G401 (cell line): ENCODE data around the gene MEPE. TPM values are rescaled to one million over a fixed set of nuclear protein-coding genes. Genes with fewer than 3 reads are reported as not detected.
A peak's percentile ranks its signal among the peaks of the same experiment; 100 is the strongest.

ENCODE experiments used
- DNase-seq: peaks from one replicate; pipeline ENCODE4 v3.0.0-alpha.2; 2015; ENCODE audit warnings: low spot score
- in situ Hi-C: cut with HindIII; loops from 2 replicates; pipeline ENCODE4 v1.10.0; 2016; ENCODE audit warnings: low sequenced_read_pairs, mixed read lengths
- total RNA-seq: library from RNA; depleted of rRNA; stranded (reverse); fragments of >200 nt; shearing (Covaris generic); gene quantifications from 2 replicates; pipeline ENCODE4 v1.2.3, GENCODE V29; 2014; rRNA removed

Gene MEPE, protein sequence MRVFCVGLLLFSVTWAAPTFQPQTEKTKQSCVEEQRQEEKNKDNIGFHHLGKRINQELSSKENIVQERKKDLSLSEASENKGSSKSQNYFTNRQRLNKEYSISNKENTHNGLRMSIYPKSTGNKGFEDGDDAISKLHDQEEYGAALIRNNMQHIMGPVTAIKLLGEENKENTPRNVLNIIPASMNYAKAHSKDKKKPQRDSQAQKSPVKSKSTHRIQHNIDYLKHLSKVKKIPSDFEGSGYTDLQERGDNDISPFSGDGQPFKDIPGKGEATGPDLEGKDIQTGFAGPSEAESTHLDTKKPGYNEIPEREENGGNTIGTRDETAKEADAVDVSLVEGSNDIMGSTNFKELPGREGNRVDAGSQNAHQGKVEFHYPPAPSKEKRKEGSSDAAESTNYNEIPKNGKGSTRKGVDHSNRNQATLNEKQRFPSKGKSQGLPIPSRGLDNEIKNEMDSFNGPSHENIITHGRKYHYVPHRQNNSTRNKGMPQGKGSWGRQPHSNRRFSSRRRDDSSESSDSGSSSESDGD
- not detected in 2 replicates for total RNA-seq

DNA sequence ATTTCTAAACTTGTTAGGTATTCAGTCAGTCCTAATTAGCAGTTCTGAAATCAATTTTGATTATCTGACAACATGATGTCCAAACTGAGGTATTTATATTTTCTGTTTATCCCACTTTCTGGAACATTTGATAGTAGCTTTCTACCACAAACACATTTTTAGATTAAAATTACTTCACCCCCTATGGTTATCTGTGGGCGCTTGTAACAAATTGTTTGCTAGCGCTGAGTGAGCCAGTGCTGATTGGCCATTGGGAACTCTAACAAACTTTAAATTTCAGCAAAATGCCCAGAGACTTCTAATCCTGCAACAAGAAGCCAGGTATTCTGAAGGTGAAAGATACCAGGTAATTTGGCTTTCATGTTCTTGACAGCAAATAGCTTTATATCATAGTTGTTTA, at the start of gene MEPE:
Gene MEPE, plus strand, starts transcription at position 301 of the 400 bp plus-strand sequence. CDS start 1,746 bp downstream, outside the sequence.
- DNase-seq = no peak
- in situ Hi-C loops = no loop called here

DNA sequence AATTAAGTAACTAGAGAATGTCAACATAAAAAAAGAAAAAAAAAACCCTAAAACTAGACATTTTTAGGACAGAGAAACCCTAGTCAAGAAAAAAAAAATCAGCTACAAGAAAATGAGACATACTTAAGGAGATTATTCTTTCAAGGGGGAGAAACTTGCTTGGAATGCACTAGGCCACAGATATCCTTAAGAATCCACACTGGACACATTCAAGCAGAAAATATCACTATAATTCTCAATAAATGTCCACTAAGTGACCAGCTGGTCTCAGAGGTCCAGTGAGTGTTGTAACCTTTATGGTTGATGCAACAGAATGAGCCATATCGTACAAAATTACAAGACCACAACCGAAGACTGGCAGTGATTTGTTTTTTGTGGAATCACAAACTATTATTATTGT, 49.0 kb upstream of the MEPE start:
- DNase-seq = no peak
- in situ Hi-C loops = no loop called here

- no peak for DNase-seq
- in situ Hi-C loops = no loop called here
Observed at GRCh38 chr4:87785731-87786509, 46.8 kb upstream of the MEPE start.

DNA sequence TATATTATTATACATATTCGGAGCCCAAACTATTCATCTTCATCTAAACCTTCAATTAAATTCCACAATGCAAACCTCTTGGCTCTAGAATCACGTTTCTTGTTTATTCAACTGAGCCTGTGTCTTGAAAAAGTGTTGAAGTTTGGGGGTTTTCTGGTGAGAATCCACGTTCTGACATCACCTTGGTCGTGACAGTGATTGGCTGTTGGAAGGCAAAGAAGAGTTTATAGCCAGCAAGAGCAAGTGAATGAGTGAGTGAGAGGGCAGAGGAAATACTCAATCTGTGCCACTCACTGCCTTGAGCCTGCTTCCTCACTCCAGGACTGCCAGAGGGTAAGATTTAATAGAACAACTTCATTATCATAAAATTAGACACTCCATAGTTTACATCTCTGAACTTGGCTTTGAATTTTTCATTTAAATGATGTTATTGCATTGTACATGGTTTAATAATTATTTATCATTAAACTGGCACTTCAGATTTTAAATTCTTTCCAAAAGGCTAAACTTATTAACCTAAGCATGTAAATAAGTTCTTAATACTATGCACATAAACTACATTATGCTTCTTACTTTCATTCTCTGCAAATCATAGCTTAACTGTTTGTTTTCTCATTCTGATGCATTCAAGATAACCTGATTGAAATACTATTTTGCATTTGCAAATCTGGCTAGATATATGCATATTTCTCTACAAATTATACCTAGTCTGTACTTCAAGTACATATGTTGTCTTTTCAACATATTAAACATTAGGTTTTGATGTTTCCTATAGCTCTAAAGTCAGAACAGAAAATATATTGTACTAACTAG, 33.3 kb upstream of the MEPE start, which contains the start of gene IBSP:
Gene IBSP, plus strand, starts transcription at position 254 of the 813 bp plus-strand sequence. CDS start 2,808 bp downstream, outside the sequence.
- DNase-seq = no peak
- in situ Hi-C loops = no loop called here

DNA sequence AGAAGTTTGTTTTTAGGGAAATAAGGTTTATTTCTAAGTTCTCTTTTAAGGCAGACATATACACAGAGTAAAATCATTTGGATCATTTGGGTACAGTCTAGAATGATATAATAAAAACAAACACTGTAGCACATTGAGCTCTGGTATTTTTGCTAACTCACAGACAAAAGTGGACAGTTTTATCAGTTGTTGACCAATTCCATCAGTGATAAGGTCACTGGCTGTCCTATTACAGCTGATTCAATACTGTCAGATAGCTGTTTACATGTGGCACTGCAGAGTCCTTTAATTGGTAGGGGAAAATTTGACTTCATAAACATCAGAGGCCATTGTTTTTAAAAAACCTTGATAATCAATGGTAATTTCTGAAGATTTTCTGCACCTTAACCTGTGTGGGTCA, 29.9 kb upstream of the MEPE start:
- peak; percentile 21 for DNase-seq
- in situ Hi-C loops = no loop called here

GRCh38 chr4:87803421-87803820, 29.3 kb upstream of the MEPE start:
- in situ Hi-C loops = no loop called here
- peak; percentile 56 for DNase-seq

DNA sequence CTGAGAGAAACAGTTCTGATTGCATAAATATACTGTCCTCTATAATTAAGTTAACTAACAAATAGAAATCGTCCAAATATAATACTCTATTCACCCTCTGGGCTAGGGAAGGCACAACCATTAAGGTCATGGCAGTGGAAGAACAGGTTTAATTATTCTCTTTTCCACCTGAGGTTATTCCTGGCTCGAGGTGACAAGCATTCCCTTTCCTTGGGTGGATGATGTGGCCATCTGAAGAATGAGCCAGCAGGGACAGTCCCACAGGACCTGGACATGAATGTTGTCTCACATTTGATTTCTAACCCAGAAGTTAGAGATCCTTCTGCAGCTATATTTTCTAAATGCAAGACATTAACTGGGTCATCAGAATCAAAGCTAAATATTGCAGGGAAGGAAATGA, 27.9 kb upstream of the MEPE start:
- peak; percentile 16 for DNase-seq
- in situ Hi-C loops = no loop called here

GRCh38 chr4:87805971-87806370, 26.8 kb upstream of the MEPE start:
- in situ Hi-C loops = no loop called here
- DNase-seq = no peak

- DNase-seq = no peak
- in situ Hi-C loops = no loop called here
Observed at GRCh38 chr4:87806520-87806919, 26.2 kb upstream of the MEPE start.

GRCh38 chr4:87807402-87807801, 25.4 kb upstream of the MEPE start:
- DNase-seq = no peak
- in situ Hi-C loops = no loop called here

GRCh38 chr4:87811977-87812376, 20.8 kb upstream of the MEPE start:
- no peak for DNase-seq
- in situ Hi-C loops = no loop called here

DNA sequence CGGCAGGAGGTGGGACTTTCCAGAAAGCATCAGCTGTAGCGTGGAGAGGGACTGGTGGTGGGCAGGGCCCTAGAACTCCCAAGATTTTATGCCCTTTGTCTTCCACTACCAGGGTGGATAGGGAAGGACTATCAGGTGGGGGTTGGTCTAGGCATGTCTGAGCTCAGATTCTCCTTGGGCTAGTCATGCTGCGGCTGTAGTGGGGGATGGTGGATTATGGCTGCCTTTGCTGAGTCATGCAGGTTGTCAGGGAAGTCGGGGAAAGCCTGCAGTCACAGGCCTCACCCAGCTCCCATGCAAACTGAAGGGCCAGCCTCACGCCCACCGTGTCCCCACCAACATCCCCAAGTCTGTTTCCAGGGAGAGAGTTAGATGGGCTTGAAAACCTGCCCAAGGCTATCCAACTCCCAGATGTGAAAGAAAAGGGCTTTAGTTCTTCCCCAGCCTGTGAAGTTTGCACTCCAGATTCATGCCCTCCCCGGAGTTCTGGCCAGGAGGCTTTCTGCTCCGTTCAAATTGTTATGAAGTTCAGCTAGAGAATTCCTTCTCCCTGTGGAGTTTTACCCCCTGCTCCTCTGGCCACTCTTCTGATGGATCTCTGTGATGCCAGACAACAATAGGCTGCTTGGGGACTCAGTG, 13.4 kb upstream of the MEPE start:
- in situ Hi-C loops = no loop called here
- DNase-seq = no peak

GRCh38 chr4:87823200-87823599, 9.6 kb upstream of the MEPE start:
- in situ Hi-C loops = no loop called here
- no peak for DNase-seq

- in situ Hi-C loops = no loop called here
- no peak for DNase-seq
Observed at GRCh38 chr4:87823724-87824123, 9.0 kb upstream of the MEPE start.

DNA sequence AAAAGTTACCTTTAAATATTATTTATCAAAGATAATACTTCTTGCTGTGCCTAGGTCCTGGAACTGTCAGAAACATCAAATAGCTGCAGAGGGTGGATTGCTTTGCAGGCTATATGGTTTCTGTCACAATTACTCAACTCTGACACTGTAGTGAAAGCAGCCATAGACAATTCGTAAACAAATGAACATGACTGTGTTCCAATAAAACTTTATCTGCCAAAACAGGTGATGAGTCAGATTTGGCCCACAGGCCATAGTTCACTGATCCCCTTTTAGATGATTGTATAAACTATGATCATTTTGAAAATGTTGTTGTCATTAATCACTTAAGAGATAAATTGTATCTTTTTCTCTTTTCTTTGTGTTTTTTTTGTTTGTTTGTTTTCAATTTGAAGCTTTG, 8.4 kb upstream of the MEPE start:
- no peak for DNase-seq
- in situ Hi-C loops = no loop called here

DNA sequence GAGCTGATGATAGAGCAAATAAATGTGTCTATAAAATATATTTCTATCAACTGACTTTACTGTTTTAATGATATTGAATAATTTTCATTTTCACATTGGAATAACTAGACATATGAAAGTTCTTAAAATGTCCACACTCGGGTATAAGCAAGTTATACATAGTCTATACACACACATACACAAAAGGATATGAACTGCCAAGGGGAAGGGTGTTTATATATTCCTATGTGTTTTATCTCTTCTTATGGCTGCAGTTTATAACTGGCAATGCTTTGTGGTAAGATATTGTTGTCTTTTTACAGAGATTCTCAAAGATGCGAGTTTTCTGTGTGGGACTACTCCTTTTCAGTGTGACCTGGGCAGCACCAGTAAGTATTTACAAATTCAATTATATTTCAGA, 1.6 kb downstream of the MEPE start:
- in situ Hi-C loops = no loop called here
- DNase-seq = no peak

- in situ Hi-C loops = no loop called here
- DNase-seq = no peak
Observed at GRCh38 chr4:87835197-87835596, 2.4 kb downstream of the MEPE start.

DNA sequence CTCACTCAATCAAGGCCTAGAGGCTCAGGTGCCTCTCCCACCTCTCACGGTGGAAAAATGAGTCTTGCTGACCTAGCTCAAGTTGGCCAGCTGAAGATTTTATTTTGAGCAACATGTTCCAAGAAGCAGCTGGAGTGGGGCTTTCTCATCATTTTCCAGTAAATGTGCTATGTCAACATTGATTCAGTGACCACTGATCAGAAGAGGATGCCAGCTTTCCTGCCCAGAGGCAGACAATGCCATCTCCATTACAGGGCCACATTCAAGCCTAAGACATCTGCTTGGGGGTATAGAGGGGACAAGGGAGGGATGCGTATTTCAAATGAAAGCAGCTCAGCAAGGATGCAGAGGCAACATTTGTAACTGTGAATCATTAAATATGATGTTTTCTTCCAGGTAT, 3.0 kb downstream of the MEPE start:
- DNase-seq = no peak
- in situ Hi-C loops = no loop called here

GRCh38 chr4:87838205-87838604, 5.4 kb downstream of the MEPE start:
- in situ Hi-C loops = no loop called here
- DNase-seq = no peak
